Measurements from ENCODE around the gene NLE1. TPM values are rescaled to one million over a fixed set of nuclear protein-coding genes. Genes with fewer than 3 reads are reported as not detected.

The NLE1 gene
- total RNA-seq, 2 experiments from 2014 or later, result 30.3 to 34.1 TPM

DNA sequence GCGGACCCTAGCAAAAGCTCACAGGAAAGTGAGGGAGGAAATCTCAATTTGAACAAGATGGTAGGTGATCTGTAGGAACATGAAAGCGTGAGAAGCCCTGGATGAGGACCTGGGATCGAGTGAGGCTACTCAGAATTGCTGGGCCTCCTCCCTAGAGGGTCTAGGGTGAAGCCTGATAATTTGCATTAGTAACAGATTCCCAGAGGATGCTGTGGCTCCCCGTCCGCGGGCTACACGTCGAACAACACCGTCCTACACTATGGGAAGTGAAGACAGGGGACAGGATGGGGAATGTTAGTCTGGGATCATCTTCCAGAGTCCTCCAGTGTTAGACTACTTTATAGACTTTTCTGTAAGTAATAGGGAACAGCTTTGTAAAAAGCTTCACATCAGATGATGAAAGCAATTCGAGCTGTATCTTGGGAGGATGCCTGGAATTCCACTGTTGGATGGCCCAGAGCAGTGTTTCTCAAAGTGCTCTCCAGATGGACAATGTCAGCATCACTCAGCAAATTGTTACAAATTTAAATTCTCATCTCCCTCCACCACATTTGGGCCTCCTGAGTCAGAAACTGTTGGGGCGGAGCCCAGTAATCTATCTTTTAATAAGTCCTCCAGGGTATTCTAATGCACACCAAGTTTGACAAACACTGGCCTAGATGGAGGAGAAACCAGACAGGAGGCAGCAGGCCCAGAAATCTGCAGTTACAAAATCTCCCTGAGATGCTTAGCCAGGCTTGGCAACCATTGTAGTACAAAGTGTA, 14.2 kb downstream of the NLE1 start:
- H4K20me1 ChIP-seq (ENCODE audit: insufficient read depth, low read length), result no peaks in the 10 kb centered on the region
- no peak overlapping the region for H3K27ac ChIP-seq (ENCODE audit: low read depth, low read length, poor library complexity, severe bottlenecking)
- intact Hi-C loops (cut with micrococcal nuclease; ENCODE audit: unreplicated experiment), result no loop called here
- H3K79me2 ChIP-seq (ENCODE audit: insufficient read depth, low read depth, low read length), result no peaks in the 10 kb centered on the region
- no peaks in the 10 kb centered on the region for H3K9me3 ChIP-seq (ENCODE audit: low read length)
- no peak overlapping the region for H2AFZ ChIP-seq (ENCODE audit: low read length)
- peaks cover 39% of the 10 kb centered on the region for H3K36me3 ChIP-seq (ENCODE audit: insufficient read depth, low read length)
- no peak overlapping the region for H3K4me3 ChIP-seq (ENCODE audit: low read depth, low read length, poor library complexity, severe bottlenecking)
- no peaks in the 10 kb centered on the region for H3K9me2 ChIP-seq (ENCODE audit: insufficient read depth, low read length)
- CTCF ChIA-PET (ENCODE audit: unreplicated experiment), result no interaction called here
- DNase-seq (ENCODE audit: low spot score), result no peak
- no peaks in the 10 kb centered on the region for H3K4me1 ChIP-seq (ENCODE audit: insufficient read depth, low read length, poor library complexity, severe bottlenecking)
- H3K4me2 ChIP-seq (ENCODE audit: low read length), result no peak overlapping the region
- BruUV-seq (replicated peaks), result no TSS peak
- POLR2A ChIA-PET, result interaction anchor here (0.5 to 1.3 kb wide), 4 partner anchors 12 to 1014 kb away, joined by 3 to 5 read pairs (median 3); partner anchors contain the start of gene NLE1
- TF ChIP-seq, protein P1, sequence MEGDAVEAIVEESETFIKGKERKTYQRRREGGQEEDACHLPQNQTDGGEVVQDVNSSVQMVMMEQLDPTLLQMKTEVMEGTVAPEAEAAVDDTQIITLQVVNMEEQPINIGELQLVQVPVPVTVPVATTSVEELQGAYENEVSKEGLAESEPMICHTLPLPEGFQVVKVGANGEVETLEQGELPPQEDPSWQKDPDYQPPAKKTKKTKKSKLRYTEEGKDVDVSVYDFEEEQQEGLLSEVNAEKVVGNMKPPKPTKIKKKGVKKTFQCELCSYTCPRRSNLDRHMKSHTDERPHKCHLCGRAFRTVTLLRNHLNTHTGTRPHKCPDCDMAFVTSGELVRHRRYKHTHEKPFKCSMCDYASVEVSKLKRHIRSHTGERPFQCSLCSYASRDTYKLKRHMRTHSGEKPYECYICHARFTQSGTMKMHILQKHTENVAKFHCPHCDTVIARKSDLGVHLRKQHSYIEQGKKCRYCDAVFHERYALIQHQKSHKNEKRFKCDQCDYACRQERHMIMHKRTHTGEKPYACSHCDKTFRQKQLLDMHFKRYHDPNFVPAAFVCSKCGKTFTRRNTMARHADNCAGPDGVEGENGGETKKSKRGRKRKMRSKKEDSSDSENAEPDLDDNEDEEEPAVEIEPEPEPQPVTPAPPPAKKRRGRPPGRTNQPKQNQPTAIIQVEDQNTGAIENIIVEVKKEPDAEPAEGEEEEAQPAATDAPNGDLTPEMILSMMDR (conservative IDR thresholded peaks at IDR 0.05; ENCODE audit: low read length), result no peak
- TF ChIP-seq EZH2phosphoT487 (IDR thresholded peaks at IDR 0.05; ENCODE audit: borderline replicate concordance, low read depth, low read length), result no peak

- H3K9me2 ChIP-seq (ENCODE audit: insufficient read depth, low read length), result no peaks in the 10 kb centered on the region
- H3K36me3 ChIP-seq (ENCODE audit: insufficient read depth, low read length), result peaks cover 12% of the 10 kb centered on the region
- DNase-seq (ENCODE audit: low spot score), result no peak
- no peak within 1 kb of the TSS for H3K27ac ChIP-seq (ENCODE audit: low read depth, low read length, poor library complexity, severe bottlenecking)
- H3K4me3 ChIP-seq (ENCODE audit: low read depth, low read length, poor library complexity, severe bottlenecking), result no peak within 1 kb of the TSS
- BruUV-seq (replicated peaks), result no TSS peak
- no peak within 1 kb of the TSS for H3K4me2 ChIP-seq (ENCODE audit: low read length)
- POLR2A ChIA-PET, result no interaction called here
- no peaks in the 10 kb centered on the region for H4K20me1 ChIP-seq (ENCODE audit: insufficient read depth, low read length)
- CTCF ChIA-PET (ENCODE audit: unreplicated experiment), result interaction anchor here (0.6 kb wide), 1 partner anchor 112 kb away, joined by 4 read pairs; no protein-coding TSS in a partner anchor
- intact Hi-C loops (cut with micrococcal nuclease; ENCODE audit: unreplicated experiment), result no loop called here
- H2AFZ ChIP-seq (ENCODE audit: low read length), result no peak within 1 kb of the TSS
- TF ChIP-seq EZH2phosphoT487 (IDR thresholded peaks at IDR 0.05; ENCODE audit: borderline replicate concordance, low read depth, low read length), result no peak
- TF ChIP-seq, protein P1 (conservative IDR thresholded peaks at IDR 0.05; ENCODE audit: low read length), result no peak
- H3K4me1 ChIP-seq (ENCODE audit: insufficient read depth, low read length, poor library complexity, severe bottlenecking), result peaks cover 10% of the 10 kb centered on the region
- H3K9me3 ChIP-seq (ENCODE audit: low read length), result no peaks in the 10 kb centered on the region
- H3K79me2 ChIP-seq (ENCODE audit: insufficient read depth, low read depth, low read length), result peaks cover 15% of the 10 kb centered on the region; the same call in 1 of the 2 replicates
Observed at GRCh38 chr17:35121315-35121714, 20.8 kb downstream of the NLE1 start, which contains the start of gene FNDC8. Gene FNDC8, plus strand, starts transcription at chr17:35121615. Its CDS starts 79 bp downstream, at chr17:35121694.

Measured in OCI-LY7 (cell line).